Neural cell (in vitro differentiated cells): ENCODE results near the gene MAP7D2. TPM values are rescaled to one million over a fixed set of nuclear protein-coding genes. Genes with fewer than 3 reads are reported as not detected.

ENCODE experiments used
- H2AFZ ChIP-seq: fragments of 200-600, 300-800 bp; sonication (generic), shearing (Covaris generic); 2 replicates; pipeline ENCODE4 v1.6.0; 2014; ENCODE audit warnings: low read depth, mild to moderate bottlenecking, antibody characterized with exemption, low read length, moderate library complexity
- H3F3A ChIP-seq: fragments of 200-600 bp; shearing (Covaris generic); 2 replicates; pipeline ENCODE4 v1.6.1; 2016; ENCODE audit warnings: mild to moderate bottlenecking, moderate library complexity, mixed read lengths, antibody characterized with exemption, low read length; ENCODE audit not compliant: insufficient read depth, poor library complexity, severe bottlenecking
- H3K27ac ChIP-seq: fragments of 200-600, 300-800 bp; sonication (generic), shearing (Covaris generic); 2 replicates; pipeline ENCODE4 v1.5.1; 2014; ENCODE audit warnings: mild to moderate bottlenecking, low read length, moderate library complexity
- H3K27me3 ChIP-seq: fragments of 300-800, 200-600 bp; sonication (generic), shearing (Covaris generic); 2 replicates; pipeline ENCODE4 v1.6.0; 2014; ENCODE audit warnings: mild to moderate bottlenecking, low read depth, low read length, moderate library complexity; ENCODE audit not compliant: insufficient read depth
- H3K36me3 ChIP-seq: fragments of 300-800, 200-600 bp; sonication (generic), shearing (Covaris generic); 2 replicates; pipeline ENCODE4 v1.5.1; 2014; ENCODE audit warnings: mild to moderate bottlenecking, antibody characterized with exemption, low read length, moderate library complexity; ENCODE audit not compliant: insufficient read depth
- H3K4me2 ChIP-seq: fragments of 300-800, 200-600 bp; sonication (generic), shearing (Covaris generic); 2 replicates; pipeline ENCODE4 v1.6.0; 2014; ENCODE audit warnings: mild to moderate bottlenecking, low read length
- H3K4me3 ChIP-seq: fragments of 300-800, 200-600 bp; sonication (generic), shearing (Covaris generic); 2 replicates; pipeline ENCODE4 v1.5.1; 2014; ENCODE audit warnings: mild to moderate bottlenecking, low read length, moderate library complexity
- H3K79me2 ChIP-seq: fragments of 200-600 bp; shearing (Covaris generic); replicated peaks from 2 replicates; pipeline ENCODE4 v1.6.0; 2014; ENCODE audit warnings: mild to moderate bottlenecking, low read length, moderate library complexity; ENCODE audit not compliant: insufficient read depth
- H3K9ac ChIP-seq: fragments of 300-800, 200-600 bp; sonication (generic), shearing (Covaris generic); 2 replicates; pipeline ENCODE4 v1.6.1; 2016; ENCODE audit warnings: mild to moderate bottlenecking, low read length, mixed read lengths
- H3K9me2 ChIP-seq: fragments of 200-600 bp; shearing (Covaris generic); 2 replicates; pipeline ENCODE4 v1.6.1; 2016; ENCODE audit warnings: mild to moderate bottlenecking, low read length, mixed read lengths; ENCODE audit not compliant: insufficient read depth
- H3K9me3 ChIP-seq: fragments of 200-600, 300-800 bp; sonication (generic), shearing (Covaris generic); 2 replicates; pipeline ENCODE4 v1.6.1; 2016; ENCODE audit warnings: mild to moderate bottlenecking, mixed run types, low read length, moderate library complexity, mixed read lengths
- H4K20me1 ChIP-seq: fragments of 200-600 bp; shearing (Covaris generic); 2 replicates; pipeline ENCODE4 v1.6.1; 2016; ENCODE audit warnings: mild to moderate bottlenecking, mixed run types; ENCODE audit not compliant: insufficient read depth
- CTCF ChIP-seq: fragments of 450-650 bp; IDR thresholded peaks from 2 replicates; pipeline ENCODE4 v1.5.1; 2014; ENCODE audit warnings: antibody characterized with exemption, mild to moderate bottlenecking, moderate library complexity; ENCODE audit not compliant: poor library complexity, severe bottlenecking
- EP300 ChIP-seq: fragments of 450-650 bp; conservative IDR thresholded peaks from 2 replicates; pipeline ENCODE4 v1.6.1; 2014; ENCODE audit warnings: antibody characterized with exemption, mild to moderate bottlenecking, moderate library complexity; ENCODE audit not compliant: poor library complexity, severe bottlenecking
- EZH2 ChIP-seq: fragments of 200-600, 300-800 bp; shearing (Covaris generic), sonication (generic); IDR thresholded peaks from 2 replicates; pipeline ENCODE4 v1.6.1; 2014; ENCODE audit warnings: antibody characterized with exemption, low read length, borderline replicate concordance, mild to moderate bottlenecking; ENCODE audit not compliant: insufficient read depth, poor library complexity, severe bottlenecking
- MXI1 ChIP-seq: fragments of 450-650 bp; conservative IDR thresholded peaks from 2 replicates; pipeline ENCODE4 v1.6.1; 2014; ENCODE audit warnings: antibody characterized with exemption, mild to moderate bottlenecking; ENCODE audit not compliant: poor library complexity, severe bottlenecking
- POLR2AphosphoS5 ChIP-seq: IDR thresholded peaks from 2 replicates; pipeline ENCODE4 v1.6.1; 2012
- RAD21 ChIP-seq: fragments of 450-650 bp; conservative IDR thresholded peaks from 2 replicates; pipeline ENCODE4 v1.6.1; 2014; ENCODE audit warnings: antibody characterized with exemption, mild to moderate bottlenecking, moderate library complexity
- REST ChIP-seq: IDR thresholded peaks from 2 replicates; pipeline ENCODE4 v1.6.1; 2012; ENCODE audit warnings: borderline replicate concordance
- SMC3 ChIP-seq: fragments of 450-650 bp; conservative IDR thresholded peaks from 2 replicates; pipeline ENCODE4 v1.6.1; 2014; ENCODE audit warnings: antibody characterized with exemption, mild to moderate bottlenecking, moderate library complexity; ENCODE audit not compliant: poor library complexity
- TAF1 ChIP-seq: IDR thresholded peaks from 2 replicates; pipeline ENCODE4 v1.6.1; 2012; ENCODE audit warnings: low read depth
- polyA plus RNA-seq: library from polyadenylated mRNA; depleted of rRNA; stranded (reverse); fragments of >200 nt; gene quantifications from 2 replicates; pipeline ENCODE4 v1.2.3, GENCODE V29; 2014

MAP7D2 gene
- polyA plus RNA-seq, 1 donor from 2014 or later: 6.4 TPM

GRCh38 chrX:19991350-19991718, 125.4 kb downstream of the MAP7D2 start:
- Histone ChIP-seq H3K79me2 (peaks cover 10% of the 10 kb centered on the region), H3K27ac (peak overlapping the region; percentile 53), H3K4me2 (no peak overlapping the region), H3K9me3 (no peaks in the 10 kb centered on the region), H2AFZ (peak overlapping the region; percentile 14), H3K9me2 (no peaks in the 10 kb centered on the region), H4K20me1 (no peaks in the 10 kb centered on the region), H3F3A (no peaks in the 10 kb centered on the region), H3K27me3 (no peaks in the 10 kb centered on the region), H3K4me3 (peak overlapping the region; percentile 63), H3K36me3 (no peaks in the 10 kb centered on the region), H3K9ac (peak overlapping the region; percentile 58)
- TF ChIP-seq TAF1: no peak
- TF ChIP-seq RAD21: no peak
- no peak for TF ChIP-seq SMC3
- TF ChIP-seq CTCF: no peak
- TF ChIP-seq MXI1: no peak
- TF ChIP-seq REST: no peak
- TF ChIP-seq EP300: no peak
- no peak for TF ChIP-seq EZH2

GRCh38 chrX:19990556-19991349, 126.0 kb downstream of the MAP7D2 start, which contains the start of gene BCLAF3:
Gene BCLAF3 (minus strand): TSS chrX:19991061. CDS start chrX:19970264, 20,797 bp downstream.
- H3K9me3 ChIP-seq: no peaks in the 10 kb centered on the region
- peak within 1 kb of the TSS; percentile 76 for H3K9ac ChIP-seq
- no peaks in the 10 kb centered on the region for H3K27me3 ChIP-seq
- H3K36me3 ChIP-seq: no peaks in the 10 kb centered on the region
- H3F3A ChIP-seq: no peaks in the 10 kb centered on the region
- no peaks in the 10 kb centered on the region for H4K20me1 ChIP-seq
- peak within 1 kb of the TSS; percentile 85 for H3K4me3 ChIP-seq
- no peaks in the 10 kb centered on the region for H3K9me2 ChIP-seq
- peak within 1 kb of the TSS; percentile 67 for H3K27ac ChIP-seq
- TF ChIP-seq EZH2: no peak
- TF ChIP-seq REST: peak; percentile 44
- TF ChIP-seq CTCF: peak; percentile 79
- TF ChIP-seq EP300: no peak
- TF ChIP-seq SMC3: peak; percentile 53
- TF ChIP-seq TAF1: peak; percentile 29
- no peak for TF ChIP-seq RAD21
- no peak for TF ChIP-seq MXI1
- peak; percentile 49 for TF ChIP-seq POLR2AphosphoS5
- peak within 1 kb of the TSS; percentile 14 for H2AFZ ChIP-seq
- peaks cover 10% of the 10 kb centered on the region for H3K79me2 ChIP-seq
- peak within 1 kb of the TSS; percentile 41 for H3K4me2 ChIP-seq
